ENCODE data around the gene DUSP22.

The DUSP22 gene

GRCh38 chr6:355373-356208 lies 63.3 kb downstream of the DUSP22 start:
- DNase-seq, result no peak

GRCh38 chr6:356828-357251 lies 64.6 kb downstream of the DUSP22 start:
- no peak for DNase-seq

GRCh38 chr6:357261-357790 lies 65.0 kb downstream of the DUSP22 start:
- no peak for DNase-seq

GRCh38 chr6:357791-358341 lies 65.6 kb downstream of the DUSP22 start:
- DNase-seq, result no peak

- DNase-seq, result no peak
These were observed 66.1 kb downstream of the DUSP22 start for GRCh38 chr6:358432-358831.

- DNase-seq, result no peak
These were observed 66.6 kb downstream of the DUSP22 start for GRCh38 chr6:358847-359246.

- DNase-seq, result no peak
These were observed 67.2 kb downstream of the DUSP22 start for GRCh38 chr6:359261-360035.

- DNase-seq, result no peak
These were observed 68.1 kb downstream of the DUSP22 start for GRCh38 chr6:360349-360748.

- no peak for DNase-seq
These were observed 68.6 kb downstream of the DUSP22 start for GRCh38 chr6:360764-361373.

- no peak for DNase-seq
These were observed 69.3 kb downstream of the DUSP22 start for GRCh38 chr6:361411-362132.

- no peak for DNase-seq
These were observed 70.1 kb downstream of the DUSP22 start for GRCh38 chr6:362231-362923.

- DNase-seq, result no peak
These were observed 70.6 kb downstream of the DUSP22 start for GRCh38 chr6:362924-363249.

GRCh38 chr6:363291-363690 lies 71.0 kb downstream of the DUSP22 start:
- no peak for DNase-seq

GRCh38 chr6:363909-364308 lies 71.6 kb downstream of the DUSP22 start:
- DNase-seq, result no peak

- DNase-seq, result no peak
These were observed 72.6 kb downstream of the DUSP22 start for GRCh38 chr6:364609-365540.

- DNase-seq, result no peak
These were observed 73.5 kb downstream of the DUSP22 start for GRCh38 chr6:365835-366234.

- no peak for DNase-seq
These were observed 74.4 kb downstream of the DUSP22 start for GRCh38 chr6:366389-367297.

- no peak for DNase-seq
These were observed 75.1 kb downstream of the DUSP22 start for GRCh38 chr6:367298-367794.

GRCh38 chr6:367891-368630 lies 75.8 kb downstream of the DUSP22 start:
- DNase-seq, result no peak

Measured in amniotic stem cell (primary cell).